Esophagus squamous epithelium (tissue), 5 donors: ENCODE results near the gene ING5. TPM values are rescaled to one million over a fixed set of nuclear protein-coding genes. Genes with fewer than 3 reads are reported as not detected.

Experiments
- DNase-seq: peaks from one replicate; lab custom pipeline; 2025; lab: John Stamatoyannopoulos, UW
- H3K27ac ChIP-seq, 4 donors: fragments of 200-600 bp; sonication (generic); one replicate each; pipeline ENCODE4 v1.5.1; 2016 to 2019; ENCODE audit warnings: mild to moderate bottlenecking in 1 of 4
- H3K27me3 ChIP-seq, 4 donors: fragments of 200-600 bp; sonication (generic); 1 replicate in 3 of 4; 2 replicates in 1 of 4; pipeline versions ENCODE4 v1.5.1 to v1.6.0; 2017 to 2021; ENCODE audit warnings: antibody characterized with exemption in 1 of 4
- H3K36me3 ChIP-seq, 3 donors: fragments of 200-600 bp; sonication (generic); one replicate each; pipeline ENCODE4 v1.5.1; 2016 to 2019
- H3K4me1 ChIP-seq, 3 donors: fragments of 200-600 bp; sonication (generic); one replicate each; pipeline ENCODE4 v1.5.1; 2017 to 2019
- H3K4me3 ChIP-seq, 4 donors: fragments of 200-600 bp; sonication (generic); 1 replicate in 3 of 4; 2 replicates in 1 of 4; pipeline ENCODE4 v1.5.1; 2016 to 2019; ENCODE audit warnings: mild to moderate bottlenecking in 2 of 4, moderate library complexity in 1 of 4
- H3K9me3 ChIP-seq, 3 donors: fragments of 200-600 bp; sonication (generic); one replicate each; pipeline ENCODE4 v1.5.1; 2016 to 2019
- CTCF ChIP-seq, 6 experiments: fragments of 450-650 bp in 4 of 6; fragments of 200-600 bp in 2 of 6; sonication (generic) in 2 of 6; IDR thresholded peaks; one replicate each; pipeline ENCODE4 v1.5.1; 2016 to 2019; ENCODE audit warnings: antibody characterized with exemption in 6 of 6, mild to moderate bottlenecking in 4 of 6, moderate library complexity in 4 of 6
- POLR2A ChIP-seq, 4 donors: fragments of 450-650 bp; IDR thresholded peaks; one replicate each; pipeline ENCODE4 v1.6.1; 2017; ENCODE audit warnings: antibody characterized with exemption in 4 of 4, mild to moderate bottlenecking in 4 of 4, moderate library complexity in 3 of 4
- WGBS, 2 donors: methylation state at CpG; one replicate each; pipeline ENCODE4 v1.1.5; 2018; 5-methylcytosine and 5-hydroxymethylcytosine counted together
- intact Hi-C: fragments of 100-400 bp; cut with DNase I; formaldehyde crosslinking; loops from one replicate; pipeline ENCODE4 v1.15.0; 2022
- total RNA-seq, 4 donors: library from RNA; depleted of rRNA; stranded (reverse); fragments of >200 nt; gene quantifications; one replicate each; pipeline ENCODE4 v1.1.0, GENCODE V29; 2016
- donor health status: DM: yes; HTN: yes; CAD: no.

ING5 gene
- total RNA-seq, 4 donors from 2014 or later: 10.4 to 39.3 (median 18.8) TPM

DNA sequence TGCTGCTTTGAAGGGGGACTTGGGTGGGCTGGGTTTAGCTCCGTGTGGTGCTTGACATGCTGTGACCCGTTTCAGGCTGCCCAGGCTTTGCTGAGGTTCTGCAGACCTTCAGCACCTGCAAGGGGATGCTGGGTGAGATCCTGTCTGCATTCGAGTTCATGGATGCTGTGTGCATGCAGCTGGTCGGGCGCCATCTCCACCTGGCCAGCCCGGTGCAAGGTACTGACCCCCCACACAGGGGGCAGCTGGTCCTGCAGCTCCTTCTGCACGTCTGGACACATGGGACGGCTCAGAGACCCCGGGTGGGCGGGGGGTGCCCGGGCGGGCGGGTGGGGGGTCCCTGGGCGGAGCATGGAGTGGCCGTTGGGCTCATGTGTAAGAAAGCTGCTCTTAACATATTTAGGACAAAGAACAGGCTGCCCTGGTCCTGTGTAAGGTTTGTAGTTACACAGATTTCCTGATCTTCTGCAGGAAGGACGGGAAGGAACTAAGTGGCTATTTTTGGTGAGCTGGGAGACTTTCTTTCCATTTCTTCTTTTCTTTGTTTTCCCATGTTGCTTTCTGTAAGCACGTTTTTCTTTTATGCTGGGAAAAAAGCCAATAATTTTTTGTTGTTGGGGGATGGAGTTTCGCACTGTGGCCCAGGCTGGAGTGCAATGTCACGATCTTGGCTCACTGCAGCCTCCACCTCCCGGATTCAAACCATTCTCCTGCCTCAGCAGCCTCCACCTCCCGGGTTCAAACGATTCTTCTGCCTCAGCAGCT is 48.4 kb downstream of the ING5 start:
- H3K4me3 ChIP-seq: no peak overlapping the region
- intact Hi-C loops: no loop called here
- peaks cover 8 to 100% (median 20%) of the 10 kb centered on the region in 3 donors for H3K36me3 ChIP-seq
- WGBS, 2 donors: 64 to 76% methylated on average over 7 to 10 of the region's 22 CpGs
- peaks cover 0 to 10% (median 0%) of the 10 kb centered on the region in 3 donors for H3K4me1 ChIP-seq
- TF ChIP-seq POLR2A (IDR thresholded peaks at IDR 0.05): no peak
- no peak for TF ChIP-seq CTCF (IDR thresholded peaks at IDR 0.05)
- no peak for DNase-seq
- H3K27me3 ChIP-seq: no peaks in the 10 kb centered on the region
- no peaks in the 10 kb centered on the region for H3K9me3 ChIP-seq
- no peak overlapping the region for H3K27ac ChIP-seq

- DNase-seq: no peak
- TF ChIP-seq CTCF (IDR thresholded peaks at IDR 0.05) (no peak), POLR2A (IDR thresholded peaks at IDR 0.05) (no peak)
- Histone ChIP-seq H3K4me1 (peaks cover 0 to 10% (median 0%) of the 10 kb centered on the region in 3 donors), H3K27me3 (no peaks in the 10 kb centered on the region), H3K4me3 (no peak overlapping the region), H3K9me3 (no peaks in the 10 kb centered on the region), H3K36me3 (peaks cover 13 to 100% (median 25%) of the 10 kb centered on the region in 3 donors), H3K27ac (no peak overlapping the region)
- 58 to 89% methylated on average over 5 to 14 of the region's 15 CpGs for WGBS, 2 donors
- intact Hi-C loops: no loop called here
Measured at GRCh38 chr2:241751152-241751551, 49.3 kb downstream of the ING5 start.

- Histone ChIP-seq H3K27me3 (no peaks in the 10 kb centered on the region), H3K4me3 (no peak overlapping the region), H3K4me1 (peaks cover 0 to 10% (median 0%) of the 10 kb centered on the region in 3 donors), H3K9me3 (no peaks in the 10 kb centered on the region), H3K27ac (no peak overlapping the region), H3K36me3 (peaks cover 19 to 100% (median 25%) of the 10 kb centered on the region in 3 donors)
- no peak for TF ChIP-seq POLR2A (IDR thresholded peaks at IDR 0.05)
- TF ChIP-seq CTCF (IDR thresholded peaks at IDR 0.05): no peak
- WGBS, 2 donors: 80 to 86% methylated on average over 1 to 9 of the region's 18 CpGs
- intact Hi-C loops: no loop called here
- DNase-seq: no peak
Measured at GRCh38 chr2:241751776-241752175, 49.9 kb downstream of the ING5 start.

GRCh38 chr2:241752253-241752652 is 50.4 kb downstream of the ING5 start:
- intact Hi-C loops: no loop called here
- no peak for TF ChIP-seq CTCF (IDR thresholded peaks at IDR 0.05)
- no peak for TF ChIP-seq POLR2A (IDR thresholded peaks at IDR 0.05)
- no peak for DNase-seq
- WGBS, 2 donors: 97% methylated on average over 5 of the region's 14 CpGs; no CpG with 5 or more reads in 1 of the 2 donors
- H3K4me1 ChIP-seq: peaks cover 0 to 10% (median 0%) of the 10 kb centered on the region in 3 donors
- H3K4me3 ChIP-seq: no peak overlapping the region
- peaks cover 21 to 100% (median 25%) of the 10 kb centered on the region in 3 donors for H3K36me3 ChIP-seq
- H3K27me3 ChIP-seq: no peaks in the 10 kb centered on the region
- no peaks in the 10 kb centered on the region for H3K9me3 ChIP-seq
- H3K27ac ChIP-seq: no peak overlapping the region

GRCh38 chr2:241752689-241753276 is 50.9 kb downstream of the ING5 start:
- Histone ChIP-seq H3K4me3 (no peak overlapping the region), H3K27me3 (no peaks in the 10 kb centered on the region), H3K36me3 (peaks cover 21 to 100% (median 25%) of the 10 kb centered on the region in 3 donors), H3K27ac (no peak overlapping the region), H3K4me1 (peaks cover 0 to 10% (median 0%) of the 10 kb centered on the region in 3 donors), H3K9me3 (no peaks in the 10 kb centered on the region)
- TF ChIP-seq CTCF (IDR thresholded peaks at IDR 0.05) (no peak), POLR2A (IDR thresholded peaks at IDR 0.05) (no peak)
- intact Hi-C loops: no loop called here
- DNase-seq: no peak
- WGBS, 2 donors: 66 to 90% methylated on average over 6 to 12 of the region's 21 CpGs
